Measurements from ENCODE around the gene SLC25A19.
A peak's percentile ranks its signal among the peaks of the same experiment; 100 is the strongest.

- TF ChIP-seq CTCF (conservative IDR thresholded peaks at IDR 0.05; ENCODE audit: low read length) (peak; percentile 69), EZH2phosphoT487 (IDR thresholded peaks at IDR 0.05; ENCODE audit: borderline replicate concordance, low read depth, low read length) (no peak)
These were observed 17.8 kb downstream of the SLC25A19 start for GRCh38 chr17:75271233-75271954.
